Prostate gland (tissue), 2 donors: ENCODE results near the gene CELF4. TPM values are rescaled to one million over a fixed set of nuclear protein-coding genes. Genes with fewer than 3 reads are reported as not detected.

Source experiments
- DNase-seq: peaks from one replicate; pipeline ENCODE4 v3.0.0-alpha.2; 2019; ENCODE audit warnings: low spot score
- H3K27ac ChIP-seq, 2 donors: fragments of 200-600 bp; sonication (generic); 2 replicates each; pipeline ENCODE4 v1.5.1; 2017 to 2019
- H3K27me3 ChIP-seq: fragments of 200-600 bp; sonication (generic); replicated peaks from 2 replicates; pipeline ENCODE4 v1.5.1; 2019; ENCODE audit not compliant: insufficient read depth
- H3K36me3 ChIP-seq, 2 donors: fragments of 200-600 bp; sonication (generic); 1 replicate in 1 of 2; 2 replicates in 1 of 2; pipeline versions ENCODE4 v1.5.1 to v1.8.1; 2017 to 2019
- H3K4me1 ChIP-seq: fragments of 200-600 bp; sonication (generic); replicated peaks from 2 replicates; pipeline ENCODE4 v1.5.1; 2019
- H3K4me3 ChIP-seq, 2 donors: fragments of 200-600 bp; sonication (generic); 2 replicates each; pipeline ENCODE4 v1.5.1; 2017 to 2019
- H3K9me3 ChIP-seq: fragments of 200-600 bp; sonication (generic); 2 replicates; pipeline ENCODE4 v1.5.1; 2017
- CTCF ChIP-seq, 4 experiments: fragments of 200-600 bp in 2 of 4; fragments of 450-650 bp in 2 of 4; sonication (generic) in 2 of 4; IDR thresholded peaks; 1 replicate in 3 of 4; 2 replicates in 1 of 4; pipeline ENCODE4 v1.5.1; 2016 to 2019; ENCODE audit warnings: antibody characterized with exemption in 4 of 4, mild to moderate bottlenecking in 2 of 4, moderate library complexity in 2 of 4
- POLR2A ChIP-seq: fragments of 450-650 bp; IDR thresholded peaks from one replicate; pipeline ENCODE4 v1.6.1; 2016; ENCODE audit warnings: antibody characterized with exemption, mild to moderate bottlenecking
- POLR2AphosphoS5 ChIP-seq: sonication (generic); formaldehyde crosslinking; IDR thresholded peaks from one replicate; pipeline ENCODE4 v1.6.1; 2017; ENCODE audit warnings: antibody characterized with exemption
- WGBS: methylation state at CpG from one replicate; pipeline ENCODE4 v1.1.5; 2018; 5-methylcytosine and 5-hydroxymethylcytosine counted together
- intact Hi-C: fragments of 100-400 bp; cut with DNase I; formaldehyde crosslinking; loops from one replicate; pipeline ENCODE4 v1.14.2; 2022
- total RNA-seq, 2 donors: library from RNA; depleted of rRNA; stranded (reverse); fragments of >200 nt; gene quantifications; one replicate each; pipeline ENCODE4 v1.1.0, GENCODE V29; 2016

Gene CELF4
- total RNA-seq, 2 donors from 2014 or later = 7.8 to 8.5 TPM

- no peaks in the 10 kb centered on the region for H3K36me3 ChIP-seq
- no peaks in the 10 kb centered on the region for H3K27me3 ChIP-seq
- H3K4me1 ChIP-seq = no peaks in the 10 kb centered on the region
- H3K27ac ChIP-seq = no peak overlapping the region
- intact Hi-C loops = no loop called here
- TF ChIP-seq POLR2AphosphoS5 (no peak), POLR2A (no peak), CTCF (IDR thresholded peaks at IDR 0.05) (no peak)
- no peak overlapping the region for H3K4me3 ChIP-seq
- 76% methylated on average over 6 of the region's 6 CpGs for WGBS
- no peaks in the 10 kb centered on the region for H3K9me3 ChIP-seq
- DNase-seq = no peak
Observed at GRCh38 chr18:37496568-37496967, 69.0 kb downstream of the CELF4 start.

DNA sequence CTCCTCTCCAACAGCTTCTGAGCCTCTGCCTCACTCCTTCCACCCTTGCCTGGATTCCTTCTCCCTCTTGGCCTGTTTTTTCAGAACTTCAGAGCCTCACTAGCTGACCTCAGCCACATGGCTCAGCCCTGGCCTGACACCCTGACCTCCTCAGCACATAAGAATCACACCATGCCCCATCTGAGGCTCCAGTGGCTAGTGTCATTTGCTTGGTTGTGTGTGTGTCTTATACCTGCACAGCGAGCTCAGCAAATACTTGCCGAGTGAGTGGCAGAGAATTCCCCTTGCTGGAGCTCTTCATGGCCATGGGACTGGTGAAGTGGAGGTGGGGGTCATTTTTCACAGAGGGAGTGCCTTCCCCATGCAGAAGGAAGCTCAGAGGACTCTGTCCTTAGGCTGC, 70.2 kb downstream of the CELF4 start:
- WGBS = 67% methylated on average over 2 of the region's 2 CpGs
- no peak overlapping the region for H3K27ac ChIP-seq
- H3K27me3 ChIP-seq = no peaks in the 10 kb centered on the region
- H3K4me3 ChIP-seq = no peak overlapping the region
- no peaks in the 10 kb centered on the region for H3K9me3 ChIP-seq
- no peaks in the 10 kb centered on the region for H3K36me3 ChIP-seq
- intact Hi-C loops = no loop called here
- TF ChIP-seq POLR2A (no peak), POLR2AphosphoS5 (no peak)
- DNase-seq = no peak
- H3K4me1 ChIP-seq = no peaks in the 10 kb centered on the region

DNA sequence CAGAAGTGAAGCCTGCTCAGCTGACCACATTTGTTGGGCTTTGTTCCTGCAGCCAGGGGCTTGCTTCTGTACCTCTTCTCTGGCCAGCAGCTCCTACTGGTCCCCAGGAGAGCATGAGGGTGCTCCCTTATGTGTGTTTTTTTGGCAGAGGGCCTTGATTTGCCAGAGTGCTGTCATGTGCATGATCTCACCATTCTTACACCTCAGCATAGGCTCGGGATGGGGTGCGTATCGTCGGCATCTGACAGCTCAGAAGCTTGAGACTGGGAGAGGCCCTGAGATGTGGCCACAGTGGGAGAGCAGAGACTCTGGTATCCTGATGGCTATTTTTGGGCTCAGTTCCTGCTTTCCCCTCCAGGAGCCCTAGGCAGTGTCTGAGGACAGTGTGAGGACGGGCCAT, 71.2 kb downstream of the CELF4 start:
- intact Hi-C loops = no loop called here

GRCh38 chr18:37493352-37493935, 72.2 kb downstream of the CELF4 start:
- H3K27me3 ChIP-seq = no peaks in the 10 kb centered on the region
- intact Hi-C loops = no loop called here
- no peak for TF ChIP-seq CTCF (IDR thresholded peaks at IDR 0.05)
- no peak for TF ChIP-seq POLR2A
- TF ChIP-seq POLR2AphosphoS5 = no peak
- no peaks in the 10 kb centered on the region for H3K9me3 ChIP-seq
- no peaks in the 10 kb centered on the region for H3K4me1 ChIP-seq
- no peak for DNase-seq
- no peak overlapping the region for H3K4me3 ChIP-seq
- 58% methylated on average over 7 of the region's 7 CpGs for WGBS
- H3K27ac ChIP-seq = no peak overlapping the region
- H3K36me3 ChIP-seq = no peaks in the 10 kb centered on the region

More for the DNA sequence above, 71.2 kb downstream of the CELF4 start:
- H3K4me3 ChIP-seq = no peak overlapping the region
- no peak overlapping the region for H3K27ac ChIP-seq
- 66% methylated on average over 5 of the region's 5 CpGs for WGBS
- H3K4me1 ChIP-seq = no peaks in the 10 kb centered on the region
- no peaks in the 10 kb centered on the region for H3K9me3 ChIP-seq
- DNase-seq = no peak
- no peaks in the 10 kb centered on the region for H3K36me3 ChIP-seq
- TF ChIP-seq CTCF (IDR thresholded peaks at IDR 0.05) = no peak
- no peak for TF ChIP-seq POLR2A
- TF ChIP-seq POLR2AphosphoS5 = no peak
- no peaks in the 10 kb centered on the region for H3K27me3 ChIP-seq

GRCh38 chr18:37492952-37493351, 72.6 kb downstream of the CELF4 start:
- no peak for DNase-seq
- TF ChIP-seq POLR2A = no peak
- TF ChIP-seq POLR2AphosphoS5 = no peak
- TF ChIP-seq CTCF (IDR thresholded peaks at IDR 0.05) = no peak
- intact Hi-C loops = no loop called here
- H3K27ac ChIP-seq = no peak overlapping the region
- 60% methylated on average over 1 of the region's 1 CpG for WGBS
- no peaks in the 10 kb centered on the region for H3K4me1 ChIP-seq
- no peaks in the 10 kb centered on the region for H3K27me3 ChIP-seq
- H3K9me3 ChIP-seq = no peaks in the 10 kb centered on the region
- no peak overlapping the region for H3K4me3 ChIP-seq
- H3K36me3 ChIP-seq = no peaks in the 10 kb centered on the region
